Measurements from ENCODE around the gene MIGA2. TPM values are rescaled to one million over a fixed set of nuclear protein-coding genes. Genes with fewer than 3 reads are reported as not detected.

The MIGA2 gene
- total RNA-seq, 1 donor from 2014 or later: 17.3 TPM

DNA sequence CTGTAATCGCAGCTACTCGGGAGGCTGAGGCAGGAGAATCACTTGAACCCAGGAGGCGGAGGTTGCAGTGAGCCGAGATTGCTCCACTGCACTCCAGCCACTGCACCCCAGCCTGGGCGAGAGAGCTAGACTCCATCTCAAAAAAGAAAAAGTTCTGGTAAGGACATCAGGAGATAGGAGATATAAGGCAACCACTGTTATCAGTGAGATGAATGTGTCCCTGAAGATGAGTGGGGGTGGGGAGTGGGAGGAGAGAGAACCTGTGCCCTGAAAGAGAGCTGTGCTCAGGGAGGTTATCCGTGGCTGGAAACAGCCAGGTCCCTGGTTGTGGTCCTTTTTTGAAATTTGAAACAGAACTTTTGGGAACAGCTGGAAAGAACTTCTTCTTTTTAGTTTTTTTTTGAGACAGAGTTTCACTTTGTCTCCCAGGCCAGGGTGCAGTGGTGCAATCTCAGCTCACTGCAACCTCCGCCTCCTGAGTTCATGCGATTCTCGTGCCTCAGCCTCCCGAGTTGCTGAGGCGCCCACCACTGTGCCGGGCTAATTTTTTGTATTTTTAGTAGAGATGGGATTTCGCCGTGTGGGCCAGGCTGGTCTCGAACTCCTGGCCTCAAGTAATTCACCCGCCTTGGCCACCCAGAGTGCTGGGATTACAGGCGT is 77.3 kb downstream of the MIGA2 start:
- no peak for DNase-seq (ENCODE audit: low spot score)

DNA sequence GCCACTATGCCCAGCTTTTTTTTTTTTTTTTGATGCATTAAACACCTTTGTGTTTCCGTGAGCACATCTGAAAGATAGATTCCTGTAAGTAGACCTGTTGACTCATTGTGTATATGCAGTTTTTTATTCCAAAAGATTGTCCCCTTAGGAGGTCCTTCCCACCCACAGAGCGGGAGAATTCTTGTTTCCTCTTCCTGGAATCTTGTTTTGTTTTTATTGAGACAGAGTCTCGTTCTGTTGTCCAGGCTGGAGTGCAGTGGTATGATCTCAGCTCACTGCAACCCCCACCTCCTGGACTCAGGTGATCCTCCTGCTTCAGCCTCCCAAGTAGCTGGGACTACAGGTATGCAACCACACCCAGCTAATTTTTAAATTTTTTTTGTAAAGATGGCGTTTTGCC is 82.4 kb downstream of the MIGA2 start:
- no peak for DNase-seq (ENCODE audit: low spot score)

DNA sequence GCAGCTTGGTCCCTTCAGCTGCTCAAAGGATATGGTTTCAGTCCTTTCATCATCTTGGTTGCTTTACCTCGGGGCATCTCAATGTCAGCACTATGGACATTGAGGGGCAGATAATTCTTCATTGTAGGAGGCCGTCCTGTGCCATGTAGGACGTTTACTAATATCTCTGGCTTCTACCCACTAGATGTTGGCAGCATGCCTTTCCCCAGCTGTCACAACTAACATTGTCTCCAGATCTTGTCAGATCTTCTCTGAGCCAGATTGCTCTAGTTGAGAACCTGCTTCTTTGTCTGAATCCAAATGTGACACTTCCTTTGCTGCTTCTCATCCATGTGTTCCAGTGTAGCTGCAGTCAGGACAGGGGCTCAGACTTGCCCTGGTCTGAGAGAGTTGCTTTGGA is 85.1 kb downstream of the MIGA2 start:
- DNase-seq (ENCODE audit: low spot score): no peak

Other genes starting within 250 kb of the MIGA2 start
- gene TBC1D13, start 249.4 kb upstream of the MIGA2 start, total RNA-seq: 28.3 TPM
- 18.3 TPM for gene ENDOG, start 218.1 kb upstream of the MIGA2 start, total RNA-seq
- 35.0 TPM for gene SPOUT1, start 206.8 kb upstream of the MIGA2 start, total RNA-seq
- gene KYAT1, start 154.7 kb upstream of the MIGA2 start, total RNA-seq: 3.8 TPM
- gene LRRC8A, start 154.5 kb upstream of the MIGA2 start, total RNA-seq: 40.5 TPM
- 13.6 TPM for gene PHYHD1, start 115.6 kb upstream of the MIGA2 start, total RNA-seq
- gene DOLK, start 89.0 kb upstream of the MIGA2 start, total RNA-seq: 16.7 TPM
- 50.6 TPM for gene NUP188, start 88.9 kb upstream of the MIGA2 start, total RNA-seq
- 43.2 TPM for gene SH3GLB2, start 8.3 kb upstream of the MIGA2 start, total RNA-seq
- 10.4 TPM for gene DOLPP1, start 44.5 kb downstream of the MIGA2 start, total RNA-seq
- gene CRAT, start 74.2 kb downstream of the MIGA2 start, total RNA-seq: 65.7 TPM
- 61.9 TPM for gene PTPA, start 74.8 kb downstream of the MIGA2 start, total RNA-seq
- gene IER5L, start 141.6 kb downstream of the MIGA2 start, total RNA-seq: 13.8 TPM

Measured in mesenteric fat pad (tissue), 1 donor.